IMR-90 (cell line): ENCODE measurements around the gene TIPIN.

Source experiments
- BHLHE40 ChIP-seq: fragments of 150-350 bp; IDR thresholded peaks from 2 replicates; pipeline ENCODE4 v1.6.1; 2016; ENCODE audit warnings: mild to moderate bottlenecking, low read depth, low read length
- CHD1 ChIP-seq: IDR thresholded peaks from 2 replicates; pipeline ENCODE4 v1.6.1; 2012; ENCODE audit warnings: low read depth, low read length, improper control_type of control experiment
- CTCF ChIP-seq: conservative IDR thresholded peaks from 2 replicates; pipeline ENCODE4 v1.5.1; 2012; ENCODE audit warnings: mild to moderate bottlenecking, low read depth, low read length, improper control_type of control experiment
- MXI1 ChIP-seq: IDR thresholded peaks from 2 replicates; pipeline ENCODE4 v1.6.1; 2012; ENCODE audit warnings: low read depth, mild to moderate bottlenecking, low read length, moderate library complexity, borderline replicate concordance
- POLR2A ChIP-seq: IDR thresholded peaks from 2 replicates; pipeline ENCODE4 v1.6.1; 2012; ENCODE audit warnings: mild to moderate bottlenecking, low read depth, low read length
- RAD21 ChIP-seq: IDR thresholded peaks from 2 replicates; pipeline ENCODE4 v1.6.1; 2012; ENCODE audit warnings: low read length, improper control_type of control experiment
- RCOR1 ChIP-seq: IDR thresholded peaks from 2 replicates; pipeline ENCODE4 v1.6.1; 2012; ENCODE audit warnings: mild to moderate bottlenecking, low read length, improper control_type of control experiment; ENCODE audit not compliant: insufficient replicate concordance

GRCh38 chr15:66374179-66374578 is 17.7 kb upstream of the TIPIN start:
- no peak for TF ChIP-seq CTCF
- TF ChIP-seq POLR2A: no peak
- TF ChIP-seq MXI1: no peak
- TF ChIP-seq CHD1: no peak
- no peak for TF ChIP-seq BHLHE40
- no peak for TF ChIP-seq RCOR1
- TF ChIP-seq RAD21: no peak
